Measurements from ENCODE around the gene PRKAR2B. TPM values are rescaled to one million over a fixed set of nuclear protein-coding genes. Genes with fewer than 3 reads are reported as not detected.

Gene PRKAR2B
- total and polyA plus RNA-seq, 4 donors = 0.88 to 41.8 (median 1.6) TPM

DNA sequence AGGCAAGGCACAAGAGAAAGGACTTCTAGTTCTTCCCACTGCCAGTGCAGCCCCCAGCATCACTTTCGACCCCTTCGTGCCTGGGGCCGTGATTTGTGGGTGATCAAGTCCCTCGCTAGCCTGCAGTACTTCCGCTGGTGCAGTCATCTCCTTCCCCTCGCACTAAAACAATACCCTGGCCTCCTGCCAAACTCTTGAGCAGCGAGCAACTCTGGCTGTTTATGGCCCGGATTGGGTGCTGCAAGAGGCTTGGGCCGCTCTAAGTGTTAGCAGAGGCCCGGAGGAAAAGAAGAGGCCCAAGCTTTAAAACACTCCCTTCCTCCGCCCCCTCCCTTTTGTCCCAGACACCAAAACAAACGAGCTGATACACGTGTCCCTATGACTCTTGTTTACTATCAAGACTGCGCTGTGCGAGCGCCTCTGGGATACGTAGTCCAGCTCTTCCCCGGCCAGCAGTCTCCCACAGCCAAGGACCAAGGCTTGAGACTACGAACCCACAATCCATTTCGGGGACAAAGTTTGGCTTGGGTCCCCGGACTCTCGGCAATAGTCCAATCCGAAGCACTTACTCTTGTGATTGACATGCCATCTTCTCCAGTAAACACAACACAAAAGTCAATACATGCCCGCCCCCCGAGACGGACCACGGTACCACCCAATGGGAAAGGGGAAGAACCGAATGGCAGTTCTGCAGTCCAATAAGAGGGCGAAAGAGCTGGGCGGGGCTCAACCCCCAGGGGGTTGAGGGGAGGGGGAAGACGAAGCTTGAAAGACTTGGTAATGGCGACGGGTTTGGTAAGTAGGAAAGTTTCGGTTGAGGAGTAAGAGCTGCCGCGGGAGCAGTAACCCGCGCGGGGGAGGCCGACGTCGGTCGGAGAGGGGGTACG is 124.0 kb downstream of the PRKAR2B start, which contains the start of gene HBP1:
Gene HBP1, plus strand, starts transcription at position 771 of the 887 bp plus-strand sequence. CDS start 10,891 bp downstream, outside the sequence.
- no peaks in the 10 kb centered on the region for H3K9me3 ChIP-seq (ENCODE audit: control insufficient read depth in 4 of 4, low read length in 3 of 4)
- peaks cover 0 to 2% (median under 1%) of the 10 kb centered on the region in 4 donors for H3K36me3 ChIP-seq (ENCODE audit: control insufficient read depth in 4 of 4, insufficient read depth in 3 of 4, low read depth in 1 of 4, low read length in 3 of 4)
- no peaks in the 10 kb centered on the region for H3K27me3 ChIP-seq (ENCODE audit: control insufficient read depth in 4 of 4, insufficient read depth in 4 of 4, low read length in 3 of 4)
- peak within 1 kb of the TSS; percentile 82 to 98 for H3K9ac ChIP-seq (ENCODE audit: low read depth in 1 of 2, low read length in 2 of 2)
- peaks cover 5 to 20% (median 10%) of the 10 kb centered on the region in 4 donors for H3K4me1 ChIP-seq (ENCODE audit: control insufficient read depth in 4 of 4, insufficient read depth in 4 of 4, low read length in 3 of 4)
- TF ChIP-seq HNF4A (conservative IDR thresholded peaks at IDR 0.05) = peak; percentile 70 to 90
- TF ChIP-seq, protein P1, sequence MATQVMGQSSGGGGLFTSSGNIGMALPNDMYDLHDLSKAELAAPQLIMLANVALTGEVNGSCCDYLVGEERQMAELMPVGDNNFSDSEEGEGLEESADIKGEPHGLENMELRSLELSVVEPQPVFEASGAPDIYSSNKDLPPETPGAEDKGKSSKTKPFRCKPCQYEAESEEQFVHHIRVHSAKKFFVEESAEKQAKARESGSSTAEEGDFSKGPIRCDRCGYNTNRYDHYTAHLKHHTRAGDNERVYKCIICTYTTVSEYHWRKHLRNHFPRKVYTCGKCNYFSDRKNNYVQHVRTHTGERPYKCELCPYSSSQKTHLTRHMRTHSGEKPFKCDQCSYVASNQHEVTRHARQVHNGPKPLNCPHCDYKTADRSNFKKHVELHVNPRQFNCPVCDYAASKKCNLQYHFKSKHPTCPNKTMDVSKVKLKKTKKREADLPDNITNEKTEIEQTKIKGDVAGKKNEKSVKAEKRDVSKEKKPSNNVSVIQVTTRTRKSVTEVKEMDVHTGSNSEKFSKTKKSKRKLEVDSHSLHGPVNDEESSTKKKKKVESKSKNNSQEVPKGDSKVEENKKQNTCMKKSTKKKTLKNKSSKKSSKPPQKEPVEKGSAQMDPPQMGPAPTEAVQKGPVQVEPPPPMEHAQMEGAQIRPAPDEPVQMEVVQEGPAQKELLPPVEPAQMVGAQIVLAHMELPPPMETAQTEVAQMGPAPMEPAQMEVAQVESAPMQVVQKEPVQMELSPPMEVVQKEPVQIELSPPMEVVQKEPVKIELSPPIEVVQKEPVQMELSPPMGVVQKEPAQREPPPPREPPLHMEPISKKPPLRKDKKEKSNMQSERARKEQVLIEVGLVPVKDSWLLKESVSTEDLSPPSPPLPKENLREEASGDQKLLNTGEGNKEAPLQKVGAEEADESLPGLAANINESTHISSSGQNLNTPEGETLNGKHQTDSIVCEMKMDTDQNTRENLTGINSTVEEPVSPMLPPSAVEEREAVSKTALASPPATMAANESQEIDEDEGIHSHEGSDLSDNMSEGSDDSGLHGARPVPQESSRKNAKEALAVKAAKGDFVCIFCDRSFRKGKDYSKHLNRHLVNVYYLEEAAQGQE (IDR thresholded peaks at IDR 0.05) = peak; percentile 80
- peak in 1 of 2 donors; percentile 58 for TF ChIP-seq GABPA (IDR thresholded peaks at IDR 0.05 in 1 of 2, conservative IDR thresholded peaks at IDR 0.05 in 1 of 2)
- no peak for TF ChIP-seq NR2F2 (IDR thresholded peaks at IDR 0.05)
- TF ChIP-seq RAD21 (IDR thresholded peaks at IDR 0.05) = peak; percentile 8 to 28
- TF ChIP-seq YY1 (IDR thresholded peaks at IDR 0.05) = peak; percentile 94
- TF ChIP-seq, protein P2, sequence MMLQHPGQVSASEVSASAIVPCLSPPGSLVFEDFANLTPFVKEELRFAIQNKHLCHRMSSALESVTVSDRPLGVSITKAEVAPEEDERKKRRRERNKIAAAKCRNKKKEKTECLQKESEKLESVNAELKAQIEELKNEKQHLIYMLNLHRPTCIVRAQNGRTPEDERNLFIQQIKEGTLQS (IDR thresholded peaks at IDR 0.05) = peak; percentile 64
- TF ChIP-seq HNF4G (IDR thresholded peaks at IDR 0.05) = peak; percentile 58
- TF ChIP-seq, protein P3, sequence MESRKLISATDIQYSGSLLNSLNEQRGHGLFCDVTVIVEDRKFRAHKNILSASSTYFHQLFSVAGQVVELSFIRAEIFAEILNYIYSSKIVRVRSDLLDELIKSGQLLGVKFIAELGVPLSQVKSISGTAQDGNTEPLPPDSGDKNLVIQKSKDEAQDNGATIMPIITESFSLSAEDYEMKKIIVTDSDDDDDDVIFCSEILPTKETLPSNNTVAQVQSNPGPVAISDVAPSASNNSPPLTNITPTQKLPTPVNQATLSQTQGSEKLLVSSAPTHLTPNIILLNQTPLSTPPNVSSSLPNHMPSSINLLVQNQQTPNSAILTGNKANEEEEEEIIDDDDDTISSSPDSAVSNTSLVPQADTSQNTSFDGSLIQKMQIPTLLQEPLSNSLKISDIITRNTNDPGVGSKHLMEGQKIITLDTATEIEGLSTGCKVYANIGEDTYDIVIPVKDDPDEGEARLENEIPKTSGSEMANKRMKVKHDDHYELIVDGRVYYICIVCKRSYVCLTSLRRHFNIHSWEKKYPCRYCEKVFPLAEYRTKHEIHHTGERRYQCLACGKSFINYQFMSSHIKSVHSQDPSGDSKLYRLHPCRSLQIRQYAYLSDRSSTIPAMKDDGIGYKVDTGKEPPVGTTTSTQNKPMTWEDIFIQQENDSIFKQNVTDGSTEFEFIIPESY (IDR thresholded peaks at IDR 0.05) = peak; percentile 88
- TF ChIP-seq JUND (IDR thresholded peaks at IDR 0.05) = peak; percentile 66 to 67
- TF ChIP-seq FOXA1 (IDR thresholded peaks at IDR 0.05) = peak; percentile 93
- TF ChIP-seq, protein P4, sequence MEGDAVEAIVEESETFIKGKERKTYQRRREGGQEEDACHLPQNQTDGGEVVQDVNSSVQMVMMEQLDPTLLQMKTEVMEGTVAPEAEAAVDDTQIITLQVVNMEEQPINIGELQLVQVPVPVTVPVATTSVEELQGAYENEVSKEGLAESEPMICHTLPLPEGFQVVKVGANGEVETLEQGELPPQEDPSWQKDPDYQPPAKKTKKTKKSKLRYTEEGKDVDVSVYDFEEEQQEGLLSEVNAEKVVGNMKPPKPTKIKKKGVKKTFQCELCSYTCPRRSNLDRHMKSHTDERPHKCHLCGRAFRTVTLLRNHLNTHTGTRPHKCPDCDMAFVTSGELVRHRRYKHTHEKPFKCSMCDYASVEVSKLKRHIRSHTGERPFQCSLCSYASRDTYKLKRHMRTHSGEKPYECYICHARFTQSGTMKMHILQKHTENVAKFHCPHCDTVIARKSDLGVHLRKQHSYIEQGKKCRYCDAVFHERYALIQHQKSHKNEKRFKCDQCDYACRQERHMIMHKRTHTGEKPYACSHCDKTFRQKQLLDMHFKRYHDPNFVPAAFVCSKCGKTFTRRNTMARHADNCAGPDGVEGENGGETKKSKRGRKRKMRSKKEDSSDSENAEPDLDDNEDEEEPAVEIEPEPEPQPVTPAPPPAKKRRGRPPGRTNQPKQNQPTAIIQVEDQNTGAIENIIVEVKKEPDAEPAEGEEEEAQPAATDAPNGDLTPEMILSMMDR (IDR thresholded peaks at IDR 0.05; ENCODE audit: low read depth, low read length, missing input control) = no peak
- TF ChIP-seq TAF1 (conservative IDR thresholded peaks at IDR 0.05) = peak; percentile 41
- TF ChIP-seq RXRA (IDR thresholded peaks at IDR 0.05) = peak; percentile 43 to 44
- TF ChIP-seq EGR1 (IDR thresholded peaks at IDR 0.05; ENCODE audit: low read depth in 2 of 2) = peak in 1 of 2 donors; percentile 56
- peak; percentile 92 for TF ChIP-seq FOXA2 (IDR thresholded peaks at IDR 0.05)
- TF ChIP-seq SP1 (IDR thresholded peaks at IDR 0.05) = peak; percentile 99
- TF ChIP-seq, protein P5, sequence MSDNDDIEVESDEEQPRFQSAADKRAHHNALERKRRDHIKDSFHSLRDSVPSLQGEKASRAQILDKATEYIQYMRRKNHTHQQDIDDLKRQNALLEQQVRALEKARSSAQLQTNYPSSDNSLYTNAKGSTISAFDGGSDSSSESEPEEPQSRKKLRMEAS (IDR thresholded peaks at IDR 0.05) = peak; percentile 96
- peak; percentile 96 for DNase-seq (ENCODE audit: low spot score)
- WGBS = under 1% methylated on average over 44 of the region's 44 CpGs
- H3K4me3 ChIP-seq (ENCODE audit: low read depth in 1 of 3, low read length in 3 of 3) = peak within 1 kb of the TSS; percentile 66 to 98 (median 92)
- H3K27ac ChIP-seq (ENCODE audit: low read depth in 1 of 2, low read length in 2 of 2) = peak within 1 kb of the TSS; percentile 99 to 100
